NCI-H1436 treated with DMSO at 0.1 percent for 48 hours (cell line): ENCODE results near the gene TNFSF10.
"Not testable (repeated sequence)": the region's sequence is repeated elsewhere in the genome, so short reads cannot be mapped to it uniquely, and the experiment has no call there.

Experiments
- DNase-seq: peaks from one replicate; lab custom pipeline; 2025; lab: John Stamatoyannopoulos, UW

Gene TNFSF10

GRCh38 chr3:172543884-172544283, 20.7 kb upstream of the TNFSF10 start:
- DNase-seq, result no peak

GRCh38 chr3:172543419-172543818, 20.2 kb upstream of the TNFSF10 start:
- DNase-seq, result no peak

GRCh38 chr3:172542999-172543398, 19.8 kb upstream of the TNFSF10 start:
- DNase-seq, result no peak

DNA sequence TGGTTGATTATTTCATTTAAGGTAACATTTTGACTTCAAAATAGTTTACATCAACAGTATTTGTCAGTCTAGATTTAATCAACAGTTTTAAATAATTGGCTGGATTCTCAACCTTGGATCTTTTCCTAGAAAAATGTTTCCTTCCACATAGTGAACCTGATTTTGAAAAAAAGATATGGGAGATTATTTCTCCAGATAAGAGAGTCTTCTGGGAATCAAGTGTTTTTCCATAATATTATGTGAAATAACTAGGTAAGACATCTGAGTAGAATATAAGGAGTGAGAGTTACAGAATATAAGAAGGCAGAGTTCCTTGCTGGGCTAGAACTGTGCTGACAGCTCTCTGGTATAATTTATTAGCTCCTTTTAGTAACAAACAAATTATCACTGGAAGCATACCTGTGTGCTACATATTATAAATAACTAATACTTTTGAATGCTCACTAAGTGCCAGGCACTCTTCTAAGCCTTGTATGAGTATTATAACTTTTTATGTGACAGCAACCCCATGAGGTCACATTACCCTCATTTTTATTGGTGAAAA, 18.8 kb upstream of the TNFSF10 start:
- no peak for DNase-seq

DNA sequence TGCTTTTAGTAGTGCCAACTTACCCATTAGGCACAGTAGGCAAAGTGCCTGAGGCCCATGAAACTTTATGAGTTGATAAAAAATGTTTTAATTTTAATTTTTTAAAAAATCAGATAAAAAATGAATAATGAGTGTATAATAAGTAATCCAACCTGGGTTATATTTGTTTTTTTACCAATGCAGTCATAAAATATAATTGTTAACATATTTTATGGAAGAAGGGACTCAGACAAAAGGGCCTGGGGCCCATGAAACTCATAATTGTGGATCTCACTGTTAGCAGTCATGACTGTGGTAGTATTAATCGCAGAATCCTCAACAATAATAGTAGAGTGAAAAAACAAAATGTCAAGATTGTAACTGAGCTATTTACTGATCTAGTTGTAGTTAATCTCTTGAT, 16.8 kb upstream of the TNFSF10 start:
- no peak for DNase-seq

GRCh38 chr3:172539273-172539672, 16.0 kb upstream of the TNFSF10 start:
- no peak for DNase-seq

DNA sequence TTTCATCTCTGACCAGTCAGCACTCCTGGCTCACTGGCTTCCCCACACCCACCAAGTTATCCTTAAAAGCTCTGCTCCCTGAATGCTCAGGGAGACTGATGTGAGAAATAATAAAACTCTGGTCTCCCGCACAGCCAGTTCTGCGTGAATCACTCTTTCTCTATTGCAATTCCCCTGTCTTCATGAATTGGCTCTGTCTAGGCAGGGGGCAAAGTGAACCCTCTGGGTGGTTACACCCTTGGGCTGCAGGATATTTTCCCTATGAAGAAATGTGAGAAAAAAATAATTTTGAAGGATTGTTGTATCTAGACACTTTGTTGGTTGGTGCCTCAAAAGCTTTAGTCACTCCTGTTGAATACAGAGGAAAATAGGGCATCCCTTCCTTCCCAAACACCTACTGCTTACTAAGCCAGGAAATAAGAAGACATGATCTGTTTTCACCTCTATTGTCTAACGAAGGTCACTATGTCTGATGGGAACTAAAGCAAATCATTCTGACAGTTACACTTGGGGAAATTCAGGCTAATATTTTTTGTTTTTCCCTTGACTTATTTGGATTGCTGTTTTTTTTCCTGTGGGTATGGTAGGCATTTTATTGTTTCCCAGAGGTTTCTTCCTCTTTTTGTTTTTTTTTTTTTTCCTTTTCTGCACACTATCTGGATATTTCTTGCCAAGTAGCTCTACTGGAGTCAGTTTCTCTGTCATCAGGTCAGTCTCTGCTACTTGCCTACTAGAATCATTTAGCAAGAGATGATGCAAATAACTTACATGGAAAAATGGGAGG, 15.3 kb upstream of the TNFSF10 start:
- DNase-seq, result no peak

GRCh38 chr3:172537507-172538158, 14.4 kb upstream of the TNFSF10 start:
- DNase-seq, result no peak

GRCh38 chr3:172536993-172537419, 13.8 kb upstream of the TNFSF10 start:
- no peak for DNase-seq

DNA sequence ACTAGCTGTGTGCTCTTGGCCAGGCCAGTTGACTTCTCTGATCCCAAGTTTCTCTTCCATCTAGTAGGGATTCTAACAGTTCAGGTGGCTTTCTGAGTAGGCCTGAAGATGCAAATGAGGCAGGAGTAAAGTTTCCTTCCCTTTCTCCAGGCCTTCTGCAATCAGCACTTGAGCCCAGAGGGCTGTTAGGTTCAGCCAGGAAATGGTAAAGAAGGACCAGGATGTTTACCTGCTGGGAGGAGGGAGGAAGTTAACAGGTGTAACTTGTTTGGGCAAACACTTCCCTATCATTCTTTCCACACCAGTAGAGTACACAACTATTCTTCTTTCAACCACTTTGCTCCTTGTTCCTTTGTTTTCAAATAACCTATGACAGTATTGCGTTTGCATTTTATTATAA, 13.3 kb upstream of the TNFSF10 start:
- DNase-seq, result no peak

DNA sequence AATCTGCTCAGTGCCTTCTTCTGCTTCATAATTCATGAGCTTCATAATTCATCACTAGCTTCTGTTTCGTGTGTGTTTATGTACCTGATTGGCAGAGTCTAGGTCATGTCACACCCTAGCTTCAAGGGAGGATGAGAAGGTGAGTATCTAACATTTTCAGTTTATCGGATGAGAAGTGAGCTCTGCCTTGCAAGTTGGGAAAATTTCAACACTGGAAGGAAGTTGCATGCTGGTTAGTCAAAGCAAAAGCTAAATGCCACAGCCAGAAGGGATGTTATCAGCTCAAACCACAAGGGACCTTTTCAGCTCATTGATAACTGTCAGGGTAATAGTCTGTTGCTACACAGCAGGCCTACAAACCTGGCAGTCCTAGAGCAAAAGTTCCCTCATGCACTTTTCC, 7.3 kb upstream of the TNFSF10 start:
- DNase-seq, result no peak

DNA sequence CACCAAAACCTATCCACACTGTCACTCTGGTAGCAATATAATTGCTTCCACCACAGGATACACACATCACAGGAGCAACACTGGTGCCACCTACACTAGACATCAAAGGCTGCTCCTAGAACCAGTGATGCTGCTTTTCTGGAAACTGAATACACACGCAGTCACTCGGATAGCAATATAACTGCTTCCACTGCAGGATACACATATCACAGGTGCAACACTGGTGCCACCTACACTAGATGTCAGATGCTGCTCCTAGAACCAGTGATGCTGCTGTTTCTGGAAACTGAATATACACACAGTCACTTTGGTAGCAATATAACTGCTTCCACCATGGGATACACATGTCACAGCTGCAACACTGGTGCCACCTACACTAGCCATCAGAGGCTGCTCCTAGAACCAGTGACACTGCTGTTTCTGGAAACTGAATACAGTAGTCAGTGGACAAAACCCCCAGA, 6.9 kb upstream of the TNFSF10 start:
- DNase-seq, result no peak

DNA sequence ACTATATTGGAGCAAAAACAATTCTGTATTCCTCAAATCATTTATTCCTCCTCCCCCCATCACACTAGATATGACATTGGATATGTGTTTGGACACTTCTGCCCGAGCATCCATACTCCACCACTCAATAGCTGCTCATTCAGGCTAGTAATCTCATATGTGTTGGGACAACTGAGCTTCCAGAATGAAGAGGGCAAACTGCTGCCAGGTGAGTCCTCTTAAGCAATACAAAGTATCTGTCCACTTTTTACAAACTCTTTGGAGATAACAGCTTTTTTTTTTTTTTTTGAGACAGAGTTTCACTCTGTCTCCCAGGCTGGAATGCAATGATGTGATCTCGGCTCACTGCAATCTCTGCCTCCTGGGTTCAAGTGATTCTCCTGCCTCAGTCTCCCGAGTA, 5.4 kb upstream of the TNFSF10 start:
- DNase-seq, result no peak

DNA sequence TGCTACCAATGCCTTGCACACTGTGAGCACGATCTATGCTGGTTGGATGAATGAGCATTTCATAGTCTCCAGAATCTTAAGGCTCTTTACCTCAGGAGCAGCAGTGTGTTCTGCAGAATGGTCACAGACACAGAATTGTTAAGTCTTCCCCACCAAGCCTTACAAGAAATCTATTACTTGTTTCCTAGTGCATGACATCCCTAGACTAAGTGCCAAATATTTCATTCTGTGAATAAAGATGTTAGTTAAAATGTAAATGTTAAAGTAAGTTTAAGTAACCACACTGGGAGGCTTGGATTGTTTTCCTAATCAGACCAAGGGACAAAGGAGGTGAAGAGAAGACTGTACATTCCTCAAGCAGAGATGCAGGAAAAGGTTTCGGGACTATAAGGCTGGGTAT, 4.1 kb upstream of the TNFSF10 start:
- no peak for DNase-seq

DNA sequence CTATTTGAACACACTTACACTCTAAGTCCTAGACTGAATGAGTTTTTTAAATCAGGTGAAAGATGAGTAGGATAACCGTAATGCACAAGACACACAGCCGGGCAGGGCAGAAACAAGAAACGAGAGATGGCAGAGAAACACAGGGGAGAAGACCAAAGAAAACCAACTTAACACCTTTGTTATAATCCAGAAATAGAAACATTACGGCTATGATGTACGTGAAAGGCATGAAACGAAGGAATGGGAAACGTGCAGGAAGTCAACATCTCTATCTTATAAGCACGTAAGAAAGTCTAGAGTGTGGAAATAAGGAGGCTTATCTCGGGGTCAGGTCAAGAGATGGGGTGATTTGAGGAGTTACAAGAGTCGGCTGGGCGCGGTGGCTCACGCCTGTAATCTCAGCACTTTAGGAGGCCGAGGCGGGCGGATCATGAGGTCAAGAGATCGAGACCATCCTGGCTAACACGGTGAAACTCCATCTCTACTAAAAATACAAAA, 1.9 kb upstream of the TNFSF10 start:
- no peak for DNase-seq

- DNase-seq, result no peak
Observed at GRCh38 chr3:172524611-172525010, 1.4 kb upstream of the TNFSF10 start.

- not testable (repeated sequence) for DNase-seq
Observed at GRCh38 chr3:172521837-172522726, 1.1 kb downstream of the TNFSF10 start.

- DNase-seq, result no peak
Observed at GRCh38 chr3:172520301-172520831, 2.9 kb downstream of the TNFSF10 start.

DNA sequence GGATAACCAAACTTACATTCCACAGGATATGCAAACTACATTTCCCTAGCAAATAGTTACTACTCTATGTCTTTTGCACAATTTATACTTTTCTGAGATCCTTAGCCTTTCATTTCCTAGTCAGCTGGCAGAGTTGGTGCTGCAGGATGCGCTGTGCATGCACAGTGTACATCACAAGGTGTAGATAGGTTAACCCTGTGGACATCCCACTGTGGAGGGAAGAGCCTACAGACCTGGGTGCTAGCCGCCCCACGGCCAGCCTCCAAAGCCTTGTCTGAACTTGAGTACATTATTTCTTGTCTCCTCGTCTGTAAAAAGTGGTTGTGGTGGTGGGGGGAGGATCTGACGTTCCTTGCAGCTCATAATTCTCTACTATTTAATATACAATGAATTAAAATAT, 3.5 kb downstream of the TNFSF10 start:
- no peak for DNase-seq

DNA sequence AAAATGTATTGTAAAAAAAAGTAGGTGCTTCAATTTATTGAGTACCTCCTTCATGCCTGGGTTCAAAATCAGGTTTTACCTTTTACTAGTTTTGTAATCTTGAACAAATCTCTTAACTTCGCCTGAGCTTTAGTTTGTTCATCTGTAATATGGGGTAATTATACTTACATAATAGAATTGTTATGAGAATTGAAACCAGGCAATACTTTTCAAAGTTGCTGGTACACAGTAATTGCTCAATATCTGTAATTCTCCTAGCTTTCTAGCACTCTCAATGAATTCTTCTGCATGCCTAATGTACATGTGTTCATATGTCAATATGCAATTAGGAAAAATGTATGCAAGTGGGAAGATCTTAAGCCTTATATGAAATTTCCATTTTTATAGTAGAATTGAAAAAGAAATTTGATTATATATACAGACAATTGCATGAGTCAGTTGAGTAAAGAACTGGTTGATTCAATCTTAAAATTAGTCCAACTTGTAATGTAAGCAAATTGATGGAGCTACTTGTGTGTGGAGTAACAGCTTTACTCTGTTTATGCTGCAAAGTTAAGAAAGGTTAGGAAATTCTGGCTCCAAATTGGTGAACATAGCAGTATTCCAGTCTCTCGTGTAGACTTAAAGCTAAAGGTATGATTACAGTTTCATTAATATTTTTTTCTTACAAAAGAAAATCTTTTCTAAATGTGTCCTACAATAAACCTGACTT, 4.1 kb downstream of the TNFSF10 start:
- DNase-seq, result no peak

GRCh38 chr3:172517859-172518466, 5.3 kb downstream of the TNFSF10 start:
- no peak for DNase-seq
